GM12873 (cell line): ENCODE measurements around the gene FAM124B.

ENCODE experiments used
- CTCF ChIP-seq: IDR thresholded peaks from 2 replicates; pipeline ENCODE4 v1.5.1; 2012; ENCODE audit warnings: low read depth, mild to moderate bottlenecking, moderate library complexity, low read length, control low read depth; ENCODE audit not compliant: insufficient read depth; ENCODE audit errors: missing control alignments

Gene FAM124B

GRCh38 chr2:224440988-224441387 is 39.1 kb upstream of the FAM124B start:
- no peak for TF ChIP-seq CTCF

GRCh38 chr2:224438726-224439125 is 36.8 kb upstream of the FAM124B start:
- no peak for TF ChIP-seq CTCF

GRCh38 chr2:224436634-224437033 is 34.7 kb upstream of the FAM124B start:
- no peak for TF ChIP-seq CTCF

- no peak for TF ChIP-seq CTCF
These were observed 32.7 kb upstream of the FAM124B start for GRCh38 chr2:224434618-224435017.

- TF ChIP-seq CTCF = no peak
These were observed 31.5 kb upstream of the FAM124B start for GRCh38 chr2:224433442-224433841.

- TF ChIP-seq CTCF = no peak
These were observed 30.2 kb upstream of the FAM124B start for GRCh38 chr2:224432003-224432579.

GRCh38 chr2:224429441-224429810 is 27.5 kb upstream of the FAM124B start:
- no peak for TF ChIP-seq CTCF
